ENCODE results near the gene CCNO.

CCNO gene

GRCh38 chr5:55230086-55230629, 3.2 kb downstream of the CCNO start:
- no peak overlapping the region for H3K4me3 ChIP-seq (replicated peaks; ENCODE audit: low read depth, low read length)
- DNase-seq (ENCODE audit: extremely low read depth, low read depth) = no peak
- TF ChIP-seq, protein P1, sequence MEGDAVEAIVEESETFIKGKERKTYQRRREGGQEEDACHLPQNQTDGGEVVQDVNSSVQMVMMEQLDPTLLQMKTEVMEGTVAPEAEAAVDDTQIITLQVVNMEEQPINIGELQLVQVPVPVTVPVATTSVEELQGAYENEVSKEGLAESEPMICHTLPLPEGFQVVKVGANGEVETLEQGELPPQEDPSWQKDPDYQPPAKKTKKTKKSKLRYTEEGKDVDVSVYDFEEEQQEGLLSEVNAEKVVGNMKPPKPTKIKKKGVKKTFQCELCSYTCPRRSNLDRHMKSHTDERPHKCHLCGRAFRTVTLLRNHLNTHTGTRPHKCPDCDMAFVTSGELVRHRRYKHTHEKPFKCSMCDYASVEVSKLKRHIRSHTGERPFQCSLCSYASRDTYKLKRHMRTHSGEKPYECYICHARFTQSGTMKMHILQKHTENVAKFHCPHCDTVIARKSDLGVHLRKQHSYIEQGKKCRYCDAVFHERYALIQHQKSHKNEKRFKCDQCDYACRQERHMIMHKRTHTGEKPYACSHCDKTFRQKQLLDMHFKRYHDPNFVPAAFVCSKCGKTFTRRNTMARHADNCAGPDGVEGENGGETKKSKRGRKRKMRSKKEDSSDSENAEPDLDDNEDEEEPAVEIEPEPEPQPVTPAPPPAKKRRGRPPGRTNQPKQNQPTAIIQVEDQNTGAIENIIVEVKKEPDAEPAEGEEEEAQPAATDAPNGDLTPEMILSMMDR (IDR thresholded peaks at IDR 0.05; ENCODE audit: low read depth, low read length, missing control alignments) = no peak

DNA sequence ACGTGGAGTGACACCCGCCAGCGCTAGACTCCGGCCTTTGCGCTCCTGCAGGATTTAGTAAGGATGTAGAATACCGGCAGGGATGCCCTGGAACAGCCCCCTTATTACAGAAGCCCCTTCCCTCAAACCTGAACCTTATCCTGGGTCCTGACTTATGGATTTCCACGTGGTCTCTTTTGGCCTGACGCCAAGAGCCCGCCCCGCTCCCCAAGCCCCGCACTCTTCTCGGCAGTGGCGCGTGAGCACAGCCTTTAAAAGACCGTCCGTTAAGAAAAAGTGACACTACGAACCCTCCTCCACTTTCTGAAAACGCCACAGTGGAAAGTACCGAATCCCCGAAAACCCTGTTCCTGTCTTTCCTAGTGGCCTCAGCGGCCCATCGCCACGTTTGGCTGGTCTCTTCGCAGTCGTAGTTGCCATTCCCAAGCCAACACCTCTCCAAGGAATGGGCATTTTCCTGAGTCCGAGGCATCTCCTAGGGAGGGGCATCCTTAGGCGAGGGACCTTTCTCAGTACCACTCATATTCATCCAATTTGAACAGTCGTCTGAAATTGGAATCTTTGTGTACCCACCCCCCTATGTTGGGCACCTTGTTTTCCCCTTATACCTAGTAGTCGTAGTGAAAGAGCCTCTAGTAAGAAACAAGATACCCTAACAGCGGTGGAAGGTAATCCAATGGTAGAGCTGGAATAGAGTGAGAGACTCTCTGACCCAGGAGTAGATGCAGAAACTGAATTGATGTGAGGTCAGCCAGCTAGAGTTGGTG, 5.6 kb downstream of the CCNO start:
- peak overlapping the region; percentile 32 for H3K4me3 ChIP-seq (replicated peaks; ENCODE audit: low read depth, low read length)
- TF ChIP-seq, protein P1 (IDR thresholded peaks at IDR 0.05; ENCODE audit: low read depth, low read length, missing control alignments) = no peak
- DNase-seq (ENCODE audit: extremely low read depth, low read depth) = no peak

GRCh38 chr5:55226934-55227663, 6.3 kb downstream of the CCNO start, which contains the start of gene MCIDAS:
Gene MCIDAS (minus strand): TSS chr5:55227315. CDS start chr5:55227138, 177 bp downstream.
- peak within 1 kb of the TSS; percentile 32 for H3K4me3 ChIP-seq (replicated peaks; ENCODE audit: low read depth, low read length)
- TF ChIP-seq, protein P1 (IDR thresholded peaks at IDR 0.05; ENCODE audit: low read depth, low read length, missing control alignments) = no peak
- DNase-seq (ENCODE audit: extremely low read depth, low read depth) = no peak

DNA sequence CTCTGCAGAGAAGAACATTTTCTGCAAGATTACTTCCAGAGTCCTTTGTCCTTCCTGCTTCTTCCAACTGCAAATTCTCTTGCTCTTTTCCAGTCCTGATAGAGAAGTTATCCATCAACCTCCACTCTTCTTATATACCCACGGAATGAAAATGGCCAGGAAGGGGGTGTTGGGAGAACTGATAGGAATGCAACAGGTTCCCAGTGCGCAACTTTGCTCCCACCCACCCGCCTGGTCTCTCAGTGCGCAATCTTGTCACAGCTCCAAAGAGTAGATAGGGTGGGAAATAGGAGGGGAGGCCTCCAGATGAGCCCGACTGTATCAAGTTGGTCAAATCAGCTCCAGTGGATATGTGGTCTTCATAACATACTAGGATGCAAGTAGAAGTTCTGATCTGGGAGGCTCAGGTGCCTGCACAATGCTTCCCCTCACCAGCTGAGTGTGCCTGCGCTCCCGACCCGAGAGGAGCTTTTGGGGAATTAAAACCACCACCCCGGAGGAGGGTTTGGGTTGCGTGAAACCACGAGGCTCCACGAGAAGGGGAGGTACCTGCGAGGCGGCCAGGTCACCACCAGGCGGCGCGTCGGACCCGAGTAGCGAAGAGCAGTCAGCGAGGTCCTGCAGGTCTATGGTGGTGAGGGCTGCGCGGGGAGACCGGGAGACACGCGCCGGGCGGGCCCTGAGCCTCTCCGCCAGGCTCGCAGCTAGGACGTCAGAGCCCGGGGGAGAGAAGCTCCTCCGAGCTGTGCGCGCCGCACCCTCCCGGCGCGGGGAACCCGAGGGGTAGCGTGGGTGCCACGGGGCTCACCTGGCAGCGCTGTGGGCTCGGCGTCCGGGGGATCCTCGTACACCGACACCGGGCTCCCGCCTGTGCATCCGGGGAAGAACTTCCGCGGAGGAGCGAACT, 7.1 kb downstream of the CCNO start:
- H3K4me3 ChIP-seq (replicated peaks; ENCODE audit: low read depth, low read length) = peak overlapping the region; percentile 32
- no peak for DNase-seq (ENCODE audit: extremely low read depth, low read depth)
- TF ChIP-seq, protein P1 (IDR thresholded peaks at IDR 0.05; ENCODE audit: low read depth, low read length, missing control alignments) = peak; percentile 84

DNA sequence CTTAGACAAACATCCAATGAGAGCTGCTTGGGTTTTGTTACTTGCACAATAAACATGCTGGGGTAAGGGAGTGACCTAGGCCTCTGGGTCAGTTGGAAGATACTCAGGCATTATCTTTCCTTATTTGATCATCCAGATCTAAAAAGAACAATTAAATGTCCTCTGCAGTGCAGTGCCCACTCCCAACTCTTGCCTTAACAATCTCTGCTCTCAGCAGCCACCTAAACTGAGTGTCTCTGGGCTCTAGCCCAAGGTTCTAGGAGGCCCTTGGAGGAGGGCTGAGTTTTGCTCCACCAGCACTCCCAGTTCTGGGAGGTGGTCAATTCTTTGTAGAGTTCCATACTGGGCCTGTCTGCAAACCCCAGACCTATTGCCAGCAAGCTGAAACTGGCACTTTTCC, 8.1 kb downstream of the CCNO start:
- TF ChIP-seq, protein P1 (IDR thresholded peaks at IDR 0.05; ENCODE audit: low read depth, low read length, missing control alignments) = no peak

GRCh38 chr5:55223812-55224240, 9.6 kb downstream of the CCNO start:
- H3K4me3 ChIP-seq (replicated peaks; ENCODE audit: low read depth, low read length) = no peak overlapping the region
- no peak for DNase-seq (ENCODE audit: extremely low read depth, low read depth)
- TF ChIP-seq, protein P1 (IDR thresholded peaks at IDR 0.05; ENCODE audit: low read depth, low read length, missing control alignments) = no peak

More for the DNA sequence above, 8.1 kb downstream of the CCNO start:
- no peak overlapping the region for H3K4me3 ChIP-seq (replicated peaks; ENCODE audit: low read depth, low read length)
- DNase-seq (ENCODE audit: extremely low read depth, low read depth) = no peak
